NCI-H1092 (cell line): ENCODE results near the gene CTPS2.
"Not testable (repeated sequence)": the region's sequence is repeated elsewhere in the genome, so short reads cannot be mapped to it uniquely, and the experiment has no call there.

Experiments used
- DNase-seq: peaks from one replicate; lab custom pipeline; 2025; lab: John Stamatoyannopoulos, UW

The CTPS2 gene, protein sequence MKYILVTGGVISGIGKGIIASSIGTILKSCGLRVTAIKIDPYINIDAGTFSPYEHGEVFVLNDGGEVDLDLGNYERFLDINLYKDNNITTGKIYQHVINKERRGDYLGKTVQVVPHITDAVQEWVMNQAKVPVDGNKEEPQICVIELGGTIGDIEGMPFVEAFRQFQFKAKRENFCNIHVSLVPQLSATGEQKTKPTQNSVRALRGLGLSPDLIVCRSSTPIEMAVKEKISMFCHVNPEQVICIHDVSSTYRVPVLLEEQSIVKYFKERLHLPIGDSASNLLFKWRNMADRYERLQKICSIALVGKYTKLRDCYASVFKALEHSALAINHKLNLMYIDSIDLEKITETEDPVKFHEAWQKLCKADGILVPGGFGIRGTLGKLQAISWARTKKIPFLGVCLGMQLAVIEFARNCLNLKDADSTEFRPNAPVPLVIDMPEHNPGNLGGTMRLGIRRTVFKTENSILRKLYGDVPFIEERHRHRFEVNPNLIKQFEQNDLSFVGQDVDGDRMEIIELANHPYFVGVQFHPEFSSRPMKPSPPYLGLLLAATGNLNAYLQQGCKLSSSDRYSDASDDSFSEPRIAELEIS

DNA sequence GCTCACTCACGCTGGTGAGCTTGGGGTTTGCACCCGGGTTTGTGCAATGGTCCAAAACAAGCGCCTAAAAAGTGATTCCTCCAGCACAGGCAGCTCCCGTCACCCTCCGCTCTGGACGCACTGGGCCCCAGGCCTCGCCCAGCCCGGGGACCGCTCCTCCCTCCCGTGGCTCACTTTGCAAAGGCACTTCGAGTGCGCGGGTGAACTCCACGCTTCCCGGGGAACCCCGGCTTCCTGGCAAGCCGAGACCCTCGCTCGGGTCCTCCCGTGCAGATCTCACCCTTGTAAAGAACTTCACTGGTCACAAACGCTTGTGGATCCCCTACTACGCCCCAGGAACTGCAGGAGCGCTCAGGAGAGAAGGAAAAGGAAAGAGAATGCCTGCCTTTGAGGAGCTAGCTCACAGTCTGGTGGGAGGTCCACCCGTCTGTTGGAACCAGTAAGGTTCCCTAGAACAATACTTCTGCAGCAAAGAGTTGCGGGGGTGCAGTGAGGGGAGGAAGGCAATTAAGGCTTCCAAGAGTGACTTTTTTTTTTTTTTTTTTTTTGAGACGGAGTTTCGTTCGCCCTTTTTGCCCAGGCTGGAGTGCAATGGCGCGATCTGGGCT is at the start of gene CTPS2:
Gene CTPS2 (minus strand): TSS at position 122 of the 608 bp plus-strand sequence. CDS start 9,767 bp downstream, outside the sequence.
- peak; percentile 24 for DNase-seq

DNA sequence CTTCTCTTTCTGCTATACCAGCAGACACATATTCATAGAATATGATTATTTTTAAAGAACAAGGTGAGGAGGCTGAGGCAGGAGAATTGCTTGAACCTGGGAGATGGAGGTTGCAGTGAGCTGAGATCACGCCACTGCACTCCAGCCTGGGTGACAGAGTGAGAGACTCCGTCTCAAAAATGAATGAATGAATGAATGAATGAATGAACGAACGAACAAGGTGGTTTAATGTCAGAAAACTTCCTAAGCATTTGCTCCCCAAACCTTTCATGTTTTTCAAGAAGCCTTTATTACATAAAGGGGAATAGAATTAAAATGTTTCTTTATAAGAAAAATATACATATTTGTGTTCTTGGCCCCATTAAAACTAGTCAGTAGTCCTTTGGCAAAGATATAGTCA is 49.0 kb upstream of the CTPS2 start:
- DNase-seq: not testable (repeated sequence)

DNA sequence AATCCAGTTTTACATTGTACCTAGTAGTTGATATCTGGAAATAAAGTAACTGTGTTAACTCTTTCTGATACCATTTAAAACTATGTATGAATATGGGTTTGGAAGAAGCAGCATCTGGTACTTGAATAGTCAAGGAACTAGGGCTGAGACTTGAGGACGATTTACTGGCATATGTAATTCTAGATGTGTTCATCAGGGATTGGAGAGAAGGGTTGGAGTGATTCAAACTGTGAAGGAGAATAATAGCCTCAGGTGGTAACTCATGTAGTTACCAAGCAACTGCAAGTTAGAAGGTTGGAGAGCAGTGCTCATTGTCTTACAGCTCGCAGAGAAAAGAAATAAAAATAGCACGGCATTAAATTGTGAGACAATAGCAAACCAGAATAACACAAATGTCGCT is 44.3 kb upstream of the CTPS2 start:
- no peak for DNase-seq

DNA sequence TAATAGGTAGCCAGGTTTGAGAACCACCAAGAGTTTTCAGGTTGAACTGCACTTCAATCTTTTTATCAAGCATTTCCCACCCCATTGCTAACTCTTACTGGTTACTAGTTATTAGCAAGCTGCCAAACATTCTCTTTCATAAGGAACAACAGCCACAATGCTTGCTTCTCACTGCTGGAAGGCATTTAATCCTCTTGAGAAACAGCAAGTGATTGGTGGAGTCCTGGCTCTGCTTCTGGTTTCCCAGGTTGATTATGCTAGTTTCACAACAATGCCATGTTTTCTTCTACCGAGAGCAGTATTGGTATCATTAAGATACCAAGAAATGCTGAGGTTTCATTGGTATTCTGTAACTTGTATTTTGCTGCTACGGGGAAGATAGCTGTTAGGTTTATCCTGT is 41.5 kb upstream of the CTPS2 start:
- no peak for DNase-seq

DNA sequence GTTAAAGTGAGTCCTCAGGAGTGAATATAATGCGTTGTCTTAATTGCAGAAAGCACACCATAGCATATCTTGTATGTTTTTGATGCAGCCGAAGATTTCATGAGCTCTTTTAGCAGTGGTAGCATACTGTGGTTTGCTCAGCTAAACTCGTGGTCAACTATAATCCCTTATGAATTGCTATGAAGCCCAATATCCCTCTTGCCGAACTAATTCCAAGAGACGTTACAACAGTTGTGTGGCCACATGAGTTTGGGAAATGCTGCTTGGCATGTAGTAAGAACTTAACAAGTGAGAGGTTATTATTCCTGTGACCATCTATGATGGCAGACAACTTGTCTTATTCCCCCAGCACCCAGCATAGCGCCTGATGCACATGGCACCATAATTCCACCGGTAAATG is 37.7 kb upstream of the CTPS2 start:
- no peak for DNase-seq

DNA sequence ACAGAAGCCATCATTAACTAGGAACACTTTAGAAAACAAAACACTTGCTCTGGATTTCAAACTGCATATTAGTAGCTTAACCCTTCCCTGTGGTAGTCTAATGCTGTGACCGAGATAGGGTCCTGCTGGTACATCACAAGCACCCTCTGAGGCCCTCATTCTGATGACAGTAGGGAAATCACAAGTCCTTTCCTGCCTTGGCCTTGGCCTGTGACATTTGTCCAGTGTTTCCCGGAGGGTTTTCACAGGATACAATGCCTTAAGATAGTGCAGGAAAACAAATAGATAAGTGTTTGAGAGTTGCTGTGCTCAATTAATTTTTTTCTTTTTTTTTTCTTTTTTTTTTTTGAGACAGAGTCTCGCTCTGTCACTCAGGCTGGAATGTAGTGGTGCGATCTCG is 36.0 kb upstream of the CTPS2 start:
- no peak for DNase-seq

DNA sequence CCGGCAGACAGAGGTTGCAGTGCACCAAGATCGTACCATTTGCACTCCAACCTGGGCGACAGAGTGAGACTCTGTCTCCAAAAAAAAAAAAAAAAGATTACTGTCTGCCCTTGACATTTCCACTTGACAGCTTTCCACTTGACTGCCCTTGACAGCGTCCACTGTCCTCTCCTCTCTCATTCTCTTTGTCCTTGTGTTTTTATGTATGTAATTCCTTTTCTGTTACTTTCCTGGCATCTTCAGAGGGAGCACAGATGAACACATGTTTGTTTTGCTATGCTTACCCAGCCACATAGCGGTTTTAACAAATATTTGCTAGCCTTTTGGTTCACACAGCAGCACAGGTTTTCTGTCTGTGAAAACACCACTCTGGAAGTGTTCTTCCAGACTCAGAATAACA is 33.2 kb upstream of the CTPS2 start:
- DNase-seq: no peak

DNA sequence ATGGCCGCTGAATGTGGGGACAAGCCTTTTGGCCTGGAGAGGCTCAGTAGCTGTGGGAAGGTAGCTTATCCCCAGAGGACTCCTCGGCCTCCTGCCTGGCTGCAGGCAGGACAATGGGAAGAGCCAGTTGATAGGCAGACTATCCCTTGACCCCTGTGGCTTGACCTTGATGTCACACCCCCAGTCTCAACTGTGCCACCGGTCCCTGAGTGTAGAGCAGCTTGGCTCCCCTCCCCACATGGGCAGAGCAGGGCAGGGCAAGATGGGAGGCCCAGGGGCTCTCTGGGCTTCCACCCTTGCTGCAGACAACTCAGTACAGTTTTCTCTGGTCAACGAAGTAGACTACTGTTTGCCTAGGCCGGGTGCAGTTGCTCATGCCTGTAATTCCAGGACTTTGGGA is 32.6 kb upstream of the CTPS2 start:
- DNase-seq: no peak

DNA sequence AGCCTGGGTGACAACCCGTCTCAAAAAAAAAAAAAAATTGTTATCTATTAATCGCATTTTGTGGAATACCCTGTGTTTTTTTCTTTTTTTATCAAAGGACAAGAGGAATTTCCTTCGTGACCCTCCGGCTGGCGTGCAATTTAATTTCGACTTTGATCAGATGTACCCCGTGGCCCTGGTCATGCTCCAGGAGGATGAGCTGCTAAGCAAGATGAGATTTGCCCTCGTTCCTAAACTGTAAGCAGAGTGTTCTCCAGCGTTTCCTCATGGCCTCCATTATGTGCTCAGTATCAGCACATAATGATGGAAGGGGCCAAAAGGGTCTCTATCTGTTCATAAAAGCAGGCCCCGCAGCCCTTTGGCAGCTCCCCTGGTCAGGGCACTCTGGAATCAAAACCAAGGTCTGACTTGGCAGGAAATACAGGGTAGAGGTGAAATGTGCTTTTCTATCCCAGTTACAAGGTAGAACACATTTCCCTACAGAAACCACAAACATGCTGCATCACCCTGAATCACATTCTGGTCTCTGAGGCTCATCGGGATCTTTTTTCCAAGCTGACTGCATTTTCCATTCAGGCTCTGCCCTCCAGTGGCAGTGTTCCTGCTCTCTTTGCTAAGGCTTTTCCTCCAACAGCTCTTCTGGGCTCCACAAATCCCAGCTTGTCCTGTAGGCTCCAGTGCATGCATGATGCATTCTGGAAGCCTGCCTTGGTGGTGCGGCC is 31.3 kb upstream of the CTPS2 start:
- no peak for DNase-seq

DNA sequence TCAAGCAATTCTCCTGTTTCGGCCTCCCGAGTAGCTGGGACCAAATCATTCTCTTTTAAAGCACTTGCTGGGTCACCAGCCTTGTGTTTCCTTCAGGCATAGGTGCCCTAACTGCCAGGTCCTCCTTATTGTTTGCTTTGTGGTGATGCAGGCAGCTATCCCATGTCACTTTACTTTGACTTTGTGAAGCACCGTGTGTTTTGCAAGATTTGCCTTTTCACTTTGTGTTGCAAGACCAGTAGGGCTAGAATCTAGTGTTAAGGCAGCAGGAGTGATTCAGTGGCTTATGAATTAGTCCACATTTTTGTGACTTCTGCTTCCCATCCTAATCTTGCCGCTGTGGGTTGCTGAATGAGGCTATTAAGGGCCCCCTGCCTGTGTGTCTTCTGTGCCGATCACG is 27.1 kb upstream of the CTPS2 start:
- DNase-seq: no peak

DNA sequence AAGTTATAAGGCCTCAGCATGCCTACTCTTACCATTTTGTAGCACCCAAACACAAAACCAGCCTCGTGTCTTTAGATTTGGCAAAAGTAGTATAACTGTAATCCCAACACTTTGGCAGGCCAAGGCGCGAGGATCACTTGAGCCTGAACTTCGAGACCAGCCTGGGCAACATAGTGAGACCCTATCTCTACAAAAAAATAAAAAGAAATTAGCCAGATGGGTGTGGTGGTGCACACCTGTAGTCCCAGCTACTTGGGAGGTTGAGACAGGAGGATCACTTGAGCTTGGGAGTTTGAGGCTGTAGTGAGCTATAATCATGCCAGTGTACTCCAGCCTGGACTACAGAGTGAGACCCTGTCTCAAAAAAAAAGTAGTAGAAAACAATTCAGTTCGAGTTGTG is 24.6 kb upstream of the CTPS2 start:
- DNase-seq: no peak

DNA sequence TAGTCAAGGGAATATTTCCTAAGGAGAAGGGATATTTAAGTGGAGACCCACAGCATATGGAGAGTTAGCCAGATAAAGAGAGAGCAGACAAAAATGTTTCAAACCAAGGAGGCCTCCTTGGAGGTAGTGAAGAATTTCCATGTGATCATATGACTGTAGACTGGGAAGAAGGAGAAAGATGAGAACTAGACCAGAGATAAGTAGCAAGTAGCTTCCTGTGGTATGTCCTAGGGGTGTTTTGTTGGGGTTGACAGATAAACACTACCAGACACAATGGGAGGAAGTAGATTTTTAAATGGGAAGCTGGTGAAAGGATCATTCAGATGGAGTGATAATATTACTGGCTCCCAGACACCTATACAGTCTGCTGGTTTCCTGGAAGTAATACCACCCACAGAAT is 20.5 kb upstream of the CTPS2 start:
- no peak for DNase-seq

DNA sequence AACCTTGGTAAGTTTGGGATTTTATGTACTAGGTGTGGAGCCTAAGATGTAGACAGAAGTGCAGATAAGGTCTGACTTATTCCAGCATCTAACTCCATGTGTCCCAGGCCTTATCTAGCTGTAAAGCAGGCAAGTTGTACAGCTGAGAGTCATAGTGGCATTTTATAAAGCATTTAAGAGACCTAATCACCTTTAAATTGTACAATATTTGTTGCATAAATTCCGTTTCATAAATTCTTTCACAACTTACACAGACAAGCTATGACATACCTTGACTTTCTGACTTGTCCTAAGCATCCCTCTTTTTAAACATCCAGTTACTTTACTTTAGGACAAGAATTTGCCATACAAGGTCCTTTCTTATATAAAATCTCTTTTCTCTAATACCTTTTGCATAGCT is 18.0 kb upstream of the CTPS2 start:
- DNase-seq: no peak

DNA sequence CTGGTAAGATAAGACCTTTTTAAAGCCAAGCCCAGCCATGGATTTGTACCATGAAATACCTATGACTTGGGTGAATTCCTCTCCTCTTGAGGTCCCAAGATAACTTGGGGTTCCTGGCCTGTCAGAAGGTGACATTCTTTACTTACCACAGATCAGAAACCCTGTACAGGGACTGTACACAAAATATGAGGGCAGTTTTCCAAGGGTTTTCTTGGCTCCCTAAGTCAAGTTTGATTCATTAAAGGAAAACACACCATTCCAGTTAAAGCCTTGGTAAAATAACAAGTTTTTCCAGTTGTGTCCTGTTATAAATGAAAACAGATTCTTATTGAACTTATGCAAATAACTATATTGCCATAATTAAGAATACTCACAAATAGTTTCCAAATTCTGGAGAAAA is 15.2 kb upstream of the CTPS2 start:
- no peak for DNase-seq

DNA sequence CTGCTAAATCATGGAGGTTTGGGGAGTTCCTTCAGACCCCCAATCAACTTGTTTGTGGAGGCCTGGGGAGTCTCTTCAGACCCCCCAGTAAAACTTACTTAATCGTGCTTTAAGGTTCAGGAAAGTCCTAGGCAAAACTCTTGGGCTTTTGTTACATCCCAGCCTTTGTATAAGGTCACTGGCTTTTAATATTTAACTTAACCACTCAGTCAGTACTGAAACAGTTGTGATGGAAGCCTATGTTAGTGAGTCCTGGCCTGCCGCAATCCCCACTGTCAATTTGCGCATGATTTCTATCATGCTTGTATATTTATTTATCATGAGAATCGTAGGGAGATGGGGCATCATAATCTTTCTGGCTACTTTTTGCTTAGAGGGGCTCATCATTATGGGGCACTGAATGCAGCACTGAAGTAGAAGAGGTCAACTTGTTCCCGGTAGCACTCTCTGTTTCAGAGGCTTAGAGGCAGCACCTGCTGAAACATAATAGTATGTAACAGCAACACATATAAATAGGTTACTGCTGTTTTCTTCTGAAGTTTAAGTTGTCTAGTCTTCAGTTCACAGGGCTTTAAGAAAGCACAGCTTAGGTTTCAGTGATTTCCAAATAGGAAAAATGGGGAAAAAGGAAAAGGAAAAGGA is 14.0 kb upstream of the CTPS2 start:
- not testable (repeated sequence) for DNase-seq

DNA sequence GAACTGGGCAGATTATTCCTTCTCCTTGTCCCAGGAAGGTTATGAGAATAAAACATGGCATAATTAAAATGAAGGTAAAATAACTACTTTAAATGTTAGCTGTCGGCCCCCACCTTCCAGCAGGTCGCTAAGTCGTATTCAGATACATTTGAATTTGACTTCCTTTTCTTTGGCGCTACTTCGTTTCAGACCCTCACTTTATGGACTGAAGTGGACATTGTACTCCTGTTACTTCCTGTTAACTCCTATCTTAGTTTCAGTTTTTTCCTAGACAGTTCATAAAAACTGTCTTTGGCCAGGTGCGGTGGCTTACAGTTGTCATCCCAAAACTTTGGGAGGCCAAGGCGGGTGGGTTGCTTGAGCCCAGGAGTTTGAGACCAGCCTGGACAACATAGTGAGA is 12.6 kb upstream of the CTPS2 start:
- no peak for DNase-seq

DNA sequence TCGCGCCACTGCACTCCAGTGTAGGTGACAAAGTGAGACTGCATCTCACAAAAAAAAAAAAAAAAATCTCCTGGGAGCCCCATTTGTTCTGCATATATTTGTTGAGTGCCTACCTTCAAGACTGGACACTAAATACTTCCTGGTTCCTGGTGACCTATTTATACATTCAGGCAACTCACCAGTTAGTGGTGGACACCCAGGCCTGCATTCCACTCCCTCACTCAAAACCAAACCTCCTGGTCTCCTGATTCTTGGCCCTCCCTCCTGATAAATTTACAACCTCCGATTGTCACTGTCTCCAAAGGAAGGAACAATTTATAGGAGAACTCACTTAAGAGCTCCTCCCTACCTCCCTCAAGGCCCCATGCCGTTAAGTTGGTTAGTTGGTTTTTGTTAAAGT is 10.0 kb upstream of the CTPS2 start:
- no peak for DNase-seq

DNA sequence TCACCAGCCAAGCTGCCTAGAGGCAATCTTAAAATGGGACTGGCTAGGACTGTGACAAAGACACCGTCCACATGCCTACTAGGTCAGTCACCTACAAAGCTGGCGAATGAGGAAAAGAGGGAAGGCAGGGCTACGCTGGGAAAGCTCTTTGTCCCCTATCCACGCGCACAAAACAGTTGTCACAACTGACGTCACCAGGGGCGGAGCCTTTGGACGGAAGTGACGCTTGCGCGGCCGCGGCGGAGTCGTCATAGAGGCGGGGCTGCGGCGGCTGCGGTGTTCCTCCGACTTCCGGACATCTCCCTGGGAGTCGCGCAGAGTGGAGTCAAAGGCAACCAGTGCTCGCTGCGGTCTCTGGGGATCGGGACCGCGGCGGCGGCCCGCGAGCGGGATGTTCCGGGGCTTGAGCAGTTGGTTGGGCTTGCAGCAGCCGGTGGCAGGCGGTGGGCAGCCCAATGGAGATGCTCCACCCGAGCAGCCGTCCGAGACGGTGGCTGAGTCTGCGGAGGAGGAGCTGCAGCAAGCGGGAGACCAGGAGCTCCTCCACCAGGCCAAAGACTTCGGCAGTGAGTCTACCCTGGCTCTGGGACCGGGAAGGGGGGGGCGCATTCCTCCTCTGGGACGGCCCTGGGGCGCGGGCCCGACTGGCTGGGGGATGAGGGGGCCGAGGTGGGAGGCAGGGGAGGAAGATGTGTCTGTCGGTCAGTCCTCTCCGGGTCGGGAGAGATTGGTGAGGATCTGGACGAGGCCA is 7.0 kb upstream of the CTPS2 start, which contains the start of gene SYAP1:
Gene SYAP1 (plus strand): TSS at position 279 of the 751 bp plus-strand sequence. CDS start 113 bp downstream, at position 392.
- DNase-seq: peak; percentile 95

DNA sequence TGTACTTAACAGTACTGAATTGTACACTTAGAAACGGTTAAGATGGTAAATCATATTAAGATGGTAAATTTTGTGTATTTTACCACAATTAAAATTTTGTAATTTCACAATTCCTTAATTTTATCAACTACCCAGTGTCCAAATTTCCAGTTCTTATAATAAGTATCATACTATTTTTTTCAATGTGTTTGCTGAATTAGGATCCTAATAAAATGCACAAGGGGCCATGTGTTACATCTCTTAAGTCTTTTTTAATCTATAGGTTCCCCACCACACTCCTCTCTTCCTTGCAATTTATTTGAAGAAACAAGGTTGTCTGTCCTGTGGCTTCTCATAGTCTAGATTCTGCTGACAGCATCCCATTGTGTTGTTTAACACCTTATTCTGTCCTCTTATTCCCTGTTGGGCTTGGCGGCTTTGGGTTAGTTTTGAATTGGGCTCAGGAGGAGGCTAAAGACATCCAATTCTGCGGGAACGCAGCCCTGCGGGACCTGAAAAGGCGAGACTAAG is 6.4 kb upstream of the CTPS2 start:
- no peak for DNase-seq

DNA sequence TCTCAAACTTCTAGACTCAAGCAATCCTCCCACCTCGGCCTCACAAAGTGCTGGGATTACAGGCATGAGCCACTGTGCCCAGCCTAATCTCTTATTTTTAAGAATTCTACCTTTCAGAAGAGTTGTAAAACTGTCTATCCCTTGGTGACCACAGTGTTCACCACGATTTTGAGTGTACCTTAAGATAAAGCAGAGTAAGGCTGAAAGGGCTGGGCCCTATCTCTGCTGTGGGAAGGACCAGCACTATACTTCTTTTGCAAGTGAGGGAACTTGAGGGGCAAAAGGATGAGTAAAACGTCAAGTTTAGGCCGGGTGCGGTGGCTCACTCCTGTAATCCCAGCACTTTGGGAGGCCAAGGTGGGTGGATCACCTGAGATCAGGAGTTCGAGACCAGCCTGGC is 4.0 kb upstream of the CTPS2 start:
- DNase-seq: not testable (repeated sequence)

DNA sequence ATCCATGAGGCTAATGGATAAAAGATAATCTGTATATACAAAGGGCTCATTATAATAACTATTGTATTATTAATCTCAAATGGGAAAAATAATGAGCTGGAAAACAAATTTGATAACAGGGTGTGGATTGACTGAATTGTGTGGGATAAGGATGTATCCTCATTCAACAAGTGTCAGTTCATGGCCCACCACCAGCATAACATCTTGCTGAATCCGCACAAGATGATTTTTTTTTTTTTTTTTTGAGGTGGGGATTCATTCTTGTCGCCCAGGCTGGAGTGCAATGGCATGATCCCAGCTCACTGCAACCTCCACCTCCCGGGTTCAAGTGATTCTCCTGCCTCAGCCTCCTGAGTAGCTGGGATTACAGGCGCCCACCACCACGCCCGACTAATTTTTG is 3.2 kb upstream of the CTPS2 start:
- not testable (repeated sequence) for DNase-seq
